ENCODE data around the gene YY1. TPM values are rescaled to one million over a fixed set of nuclear protein-coding genes. Genes with fewer than 3 reads are reported as not detected.

YY1 gene
- total RNA-seq, 4 donors from 2014 or later, result 43.7 to 51.8 (median 48.5) TPM

- TF ChIP-seq CTCF (IDR thresholded peaks at IDR 0.05; ENCODE audit: low read depth), result no peak
These were observed 56.0 kb downstream of the YY1 start for GRCh38 chr14:100294963-100295330.

- TF ChIP-seq CTCF (IDR thresholded peaks at IDR 0.05; ENCODE audit: low read depth), result no peak
These were observed 56.6 kb downstream of the YY1 start for GRCh38 chr14:100295376-100296105.

- TF ChIP-seq CTCF (IDR thresholded peaks at IDR 0.05; ENCODE audit: low read depth), result no peak
These were observed 57.2 kb downstream of the YY1 start for GRCh38 chr14:100296106-100296651.

GRCh38 chr14:100297320-100298300, 58.7 kb downstream of the YY1 start:
- TF ChIP-seq CTCF (IDR thresholded peaks at IDR 0.05; ENCODE audit: low read depth), result no peak

- no peak for TF ChIP-seq CTCF (IDR thresholded peaks at IDR 0.05; ENCODE audit: low read depth)
These were observed 59.8 kb downstream of the YY1 start for GRCh38 chr14:100298551-100299237.

GRCh38 chr14:100299238-100299560, 60.3 kb downstream of the YY1 start:
- no peak for TF ChIP-seq CTCF (IDR thresholded peaks at IDR 0.05; ENCODE audit: low read depth)

Data from subcutaneous adipose tissue (tissue), 4 donors.